Renal cortical epithelial cell (primary cell): ENCODE data around the gene ANGPTL2. TPM values are rescaled to one million over a fixed set of nuclear protein-coding genes. Genes with fewer than 3 reads are reported as not detected.
A peak's percentile ranks its signal among the peaks of the same experiment; 100 is the strongest.

Experiments
- DNase-seq: peaks from one replicate; pipeline ENCODE4 v3.0.0-alpha.2; 2011; ENCODE audit warnings: low read depth
- total RNA-seq: library from RNA; depleted of rRNA; stranded (reverse); fragments of >200 nt; gene quantifications from 2 replicates; pipeline ENCODE4 v1.2.3, GENCODE V29; 2014

Gene ANGPTL2
- total RNA-seq, 1 donor from 2014 or later: 1.7 TPM

- peak; percentile 23 for DNase-seq
Observed at GRCh38 chr9:127076860-127077643, 45.4 kb downstream of the ANGPTL2 start.

GRCh38 chr9:127075624-127076372 lies 46.6 kb downstream of the ANGPTL2 start:
- DNase-seq: peak; percentile 22

DNA sequence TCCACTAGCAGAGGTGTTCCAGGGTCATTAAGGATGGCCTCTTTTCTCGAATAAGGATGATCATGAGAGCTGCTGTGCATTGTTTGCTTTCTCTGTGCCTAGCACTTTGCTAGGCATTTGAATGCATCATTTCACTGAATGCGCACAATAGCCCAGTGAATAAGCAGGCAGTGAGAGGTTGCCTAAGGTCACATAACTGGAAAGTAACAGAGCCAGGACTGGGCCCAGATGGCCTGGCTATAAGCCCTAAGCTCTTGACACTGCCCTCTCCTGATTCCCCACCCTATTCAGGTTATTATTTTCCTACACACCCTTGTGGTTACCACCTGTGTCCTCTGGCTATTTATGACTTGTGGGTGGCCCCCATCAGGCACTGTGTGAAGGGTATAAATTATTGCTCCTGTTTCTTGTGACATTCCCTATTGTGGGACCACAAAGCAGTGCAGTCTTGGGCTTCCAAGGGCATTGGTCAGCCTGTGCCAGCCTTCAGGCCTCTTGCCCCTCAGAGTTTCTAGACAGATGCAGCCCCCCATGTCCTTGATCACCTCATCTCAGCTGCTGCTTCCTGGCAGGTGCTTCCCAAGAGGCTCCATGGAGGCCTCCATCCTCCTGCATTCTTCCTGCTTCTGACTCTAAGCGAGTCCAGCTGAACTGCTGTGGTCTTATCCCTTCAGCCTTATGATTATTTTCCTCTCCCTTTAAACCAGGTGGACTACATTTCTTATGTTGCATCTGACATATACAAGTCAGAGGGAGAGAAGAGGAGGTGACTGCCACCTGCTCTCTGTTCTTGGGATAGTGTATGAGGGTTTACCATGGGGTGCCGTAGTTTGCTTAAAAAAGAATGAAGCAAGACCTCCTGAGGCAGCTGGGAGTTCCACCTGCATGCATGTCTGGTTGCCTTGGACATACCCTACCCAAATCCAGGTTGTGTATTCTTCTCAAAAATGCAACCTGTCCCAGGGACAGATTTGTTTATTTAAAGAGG lies 47.6 kb downstream of the ANGPTL2 start:
- DNase-seq: peak; percentile 57

DNA sequence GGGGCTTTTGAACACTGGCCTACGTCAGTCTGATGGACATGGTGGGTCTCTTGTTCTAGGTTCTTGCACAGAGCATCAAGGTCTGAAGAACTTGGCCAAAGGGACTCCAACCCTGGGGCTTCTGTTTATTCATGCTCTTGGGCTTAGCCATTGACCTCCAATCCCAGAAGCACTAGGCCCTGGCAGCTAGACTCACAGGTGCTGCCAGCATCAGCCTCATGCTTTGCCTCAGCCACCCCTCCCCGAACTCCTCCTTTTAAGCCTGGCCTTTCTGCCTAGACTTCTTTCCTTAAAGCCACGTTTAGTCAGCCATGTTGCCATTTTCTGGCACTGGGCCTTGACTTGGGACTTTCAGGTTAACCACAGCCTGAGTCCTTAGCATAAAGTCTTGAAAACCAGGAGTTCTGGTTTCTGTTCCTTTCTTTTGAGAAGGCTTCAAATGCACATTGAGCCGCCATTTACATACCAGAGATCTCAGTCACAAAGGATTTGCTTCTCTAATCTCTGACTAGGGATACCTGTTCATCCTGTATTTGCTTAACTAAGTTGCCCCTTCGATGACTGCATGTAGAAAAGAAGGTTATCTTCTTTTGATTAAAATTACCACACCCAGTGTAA lies 54.7 kb downstream of the ANGPTL2 start:
- DNase-seq: peak; percentile 51

DNA sequence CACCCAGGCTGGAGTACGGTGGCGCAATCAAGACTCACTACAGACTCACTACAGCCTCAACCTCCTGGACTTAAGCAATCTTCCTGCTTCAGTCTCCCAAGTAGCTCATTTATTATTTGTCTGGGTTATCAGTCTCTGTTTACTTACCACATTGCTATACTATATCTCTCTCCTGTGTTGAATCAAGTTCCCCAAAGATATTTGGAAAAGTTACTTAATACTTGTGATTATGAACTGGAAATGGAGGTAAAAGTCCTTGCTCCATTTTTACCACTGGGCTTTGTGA lies 55.6 kb downstream of the ANGPTL2 start:
- peak; percentile 49 for DNase-seq

- DNase-seq: peak; percentile 36
Observed at GRCh38 chr9:127066060-127066850, 56.2 kb downstream of the ANGPTL2 start.

DNA sequence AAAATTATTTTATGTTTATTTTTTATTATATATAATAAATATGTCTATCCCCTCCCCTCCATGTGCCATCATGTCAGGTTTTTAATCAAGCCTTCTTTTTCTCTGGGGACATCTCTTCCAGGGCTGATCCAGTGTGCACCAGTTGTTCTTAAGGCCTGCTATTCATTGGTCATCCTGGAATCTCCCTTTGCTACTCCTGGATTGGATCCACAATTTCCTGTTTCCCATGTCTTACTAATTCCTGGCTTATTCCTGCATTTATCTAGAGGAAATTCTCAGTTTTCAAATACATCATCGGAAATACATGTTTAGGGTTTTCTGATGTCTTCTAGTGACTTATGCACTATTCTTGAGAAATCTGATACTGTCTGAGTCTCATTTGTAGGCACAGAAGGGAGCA lies 56.8 kb downstream of the ANGPTL2 start:
- peak; percentile 35 for DNase-seq

DNA sequence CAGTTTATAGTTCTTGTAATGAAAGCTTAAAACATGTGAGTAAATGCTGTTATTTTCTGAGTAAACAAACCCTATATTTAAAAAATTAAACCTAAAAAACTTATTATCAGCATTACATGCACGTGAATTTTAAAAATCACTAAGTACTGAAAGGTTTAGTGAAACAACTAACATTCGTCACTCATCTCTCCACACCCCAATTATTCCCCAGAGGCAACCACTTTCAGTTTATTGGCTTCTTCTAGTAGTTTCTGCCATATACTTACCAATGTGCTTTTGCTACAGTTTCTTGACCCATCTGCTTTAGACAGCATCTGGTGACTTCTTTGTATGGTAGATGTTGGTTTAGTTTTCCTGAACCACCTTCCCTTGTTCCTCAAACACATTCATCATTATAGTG lies 58.1 kb downstream of the ANGPTL2 start:
- no peak for DNase-seq

- no peak for DNase-seq
Observed at GRCh38 chr9:127061411-127061810, 61.0 kb downstream of the ANGPTL2 start.

DNA sequence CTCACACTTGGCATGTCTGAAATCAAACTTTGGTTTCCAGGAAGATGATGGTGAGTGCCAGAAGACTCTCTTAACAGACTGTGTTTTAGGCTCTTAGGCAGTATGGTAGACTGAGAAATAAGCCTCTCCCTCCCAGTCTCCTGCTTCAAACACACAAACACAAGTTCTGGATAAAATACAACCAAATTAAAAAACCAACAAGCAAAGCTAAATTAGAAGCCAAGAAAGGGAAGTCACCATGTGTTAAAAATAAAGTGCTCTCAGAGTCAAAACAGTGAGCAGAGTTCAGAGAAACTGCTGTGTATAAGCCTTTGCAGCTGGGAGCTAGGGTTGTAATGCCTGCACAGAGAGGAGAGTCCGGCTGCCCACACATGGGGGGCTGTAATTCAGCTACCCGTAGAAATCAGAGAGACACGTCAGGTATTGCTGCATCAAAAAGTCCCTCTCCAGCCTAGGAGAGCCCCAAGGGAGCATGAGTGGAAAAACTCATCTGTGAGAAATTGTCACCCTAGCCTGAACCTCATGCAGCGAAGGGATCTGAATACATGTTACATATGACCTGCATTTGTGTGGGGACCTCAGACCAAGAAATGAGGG lies 62.6 kb downstream of the ANGPTL2 start:
- no peak for DNase-seq

DNA sequence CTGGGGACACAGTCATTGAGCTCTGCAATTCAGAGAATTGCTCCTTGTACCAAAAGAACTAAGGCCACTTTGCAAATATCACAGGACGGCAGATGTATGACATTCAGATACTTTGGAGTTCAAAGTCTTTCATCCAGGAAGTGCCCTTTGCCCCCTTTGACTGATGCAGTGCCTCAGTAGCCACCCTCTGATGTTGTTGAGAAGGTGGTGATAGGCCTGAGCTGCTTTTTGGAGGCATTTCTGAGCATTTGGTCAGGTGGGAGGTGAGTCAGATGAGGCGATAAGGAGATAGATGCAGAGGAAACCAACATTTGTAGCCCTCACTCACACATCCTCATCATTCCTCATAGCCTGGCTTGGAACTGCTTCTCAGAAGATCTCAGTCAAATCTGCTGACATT lies 63.4 kb downstream of the ANGPTL2 start:
- DNase-seq: no peak

GRCh38 chr9:127058645-127059021 lies 63.8 kb downstream of the ANGPTL2 start:
- no peak for DNase-seq

DNA sequence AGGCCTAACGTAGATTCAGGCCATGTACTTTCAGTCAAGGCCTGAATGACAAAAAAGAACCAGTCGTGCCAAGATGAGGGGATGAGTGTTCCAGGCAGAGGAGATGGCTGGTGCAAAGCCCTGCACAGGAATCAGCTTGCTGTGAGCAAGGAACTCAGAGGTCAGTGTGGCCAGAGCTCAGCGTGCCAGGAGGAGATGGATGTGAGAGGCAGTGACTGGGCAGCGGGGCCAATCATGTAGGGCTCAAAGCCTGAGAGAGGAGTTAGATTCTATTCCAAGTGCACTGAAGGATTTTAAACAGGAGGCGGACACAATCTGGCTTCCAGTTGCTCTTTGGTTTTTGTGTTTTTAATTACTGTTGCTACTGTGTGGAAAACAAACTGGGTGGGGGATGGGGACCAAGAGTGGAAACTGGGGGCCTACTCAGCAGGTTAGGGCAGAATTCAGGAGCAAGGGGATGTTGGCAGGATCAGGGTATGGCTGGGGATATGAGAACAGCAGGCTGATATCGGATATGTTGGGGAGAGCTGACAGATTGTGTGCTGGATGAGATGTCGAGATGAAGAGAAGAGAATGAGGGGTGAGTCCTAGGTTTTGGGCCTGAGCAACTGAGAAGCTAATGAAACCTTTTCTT lies 64.3 kb downstream of the ANGPTL2 start:
- DNase-seq: no peak

- no peak for DNase-seq
Observed at GRCh38 chr9:127056446-127056845, 66.0 kb downstream of the ANGPTL2 start.

- no peak for DNase-seq
Observed at GRCh38 chr9:127055745-127056402, 66.6 kb downstream of the ANGPTL2 start.

DNA sequence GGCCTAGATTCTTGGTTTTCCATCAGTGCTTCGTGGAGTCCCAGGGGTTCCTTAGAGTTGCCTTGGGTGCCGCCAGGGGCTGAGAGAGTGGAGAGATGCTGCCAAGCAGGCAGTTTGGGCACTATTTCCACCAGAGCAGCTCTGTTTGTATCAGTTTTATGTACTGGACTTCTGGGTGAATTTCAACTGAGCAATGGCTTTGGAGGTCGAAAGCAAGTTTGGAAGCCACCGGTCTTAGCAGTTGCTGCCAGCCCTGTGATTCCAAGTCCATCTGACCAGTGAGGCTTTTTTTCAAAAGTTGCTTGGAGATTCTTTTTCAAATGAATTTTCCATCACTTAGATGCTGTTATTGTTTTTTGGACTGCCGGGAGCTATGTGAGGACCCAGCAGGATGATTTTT lies 68.5 kb downstream of the ANGPTL2 start:
- no peak for DNase-seq

- peak; percentile 10 for DNase-seq
Observed at GRCh38 chr9:127053057-127053821, 69.2 kb downstream of the ANGPTL2 start.

DNA sequence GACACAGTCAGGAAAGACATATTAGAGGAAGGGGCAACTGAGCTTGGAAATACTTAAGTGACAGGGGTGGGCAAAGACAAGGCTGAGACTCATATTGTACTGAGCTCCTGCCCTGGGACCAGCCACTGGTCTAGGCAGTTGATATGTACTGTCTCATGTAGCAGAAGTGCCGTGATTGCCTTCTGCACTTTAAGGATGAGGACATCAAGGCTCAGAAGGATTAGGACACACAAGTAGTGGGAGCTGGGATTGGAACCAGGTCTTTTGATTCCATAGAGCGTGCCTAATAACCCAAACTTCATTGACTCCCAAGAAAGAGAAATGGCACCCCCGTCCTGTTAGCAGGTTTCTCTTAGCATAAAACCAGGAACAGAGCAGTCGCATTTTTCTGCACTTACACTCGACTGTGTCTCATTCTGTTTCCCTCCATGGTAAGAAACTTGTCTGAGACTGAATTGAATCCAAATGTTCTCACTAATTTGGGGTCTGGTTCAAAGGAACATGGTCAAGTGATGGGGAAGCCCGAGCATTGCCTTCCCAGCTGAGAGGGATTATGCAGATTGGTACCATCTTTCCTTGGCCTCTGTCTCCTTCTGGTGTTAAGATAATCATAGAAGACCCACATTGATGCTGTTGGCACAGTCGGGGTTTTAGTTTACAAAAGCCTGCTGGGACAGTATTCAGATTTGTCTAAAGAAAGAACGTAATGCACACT lies 70.4 kb downstream of the ANGPTL2 start:
- no peak for DNase-seq
